Measurements from ENCODE around the gene EEF1G. TPM values are rescaled to one million over a fixed set of nuclear protein-coding genes. Genes with fewer than 3 reads are reported as not detected.

Gene EEF1G
- total and polyA plus RNA-seq, 2 of the 13 experiments (the other 11 are each of a cell fraction or from before 2014, with no cell fraction given), result 1,787 to 2,144 TPM

- TF ChIP-seq KDM3A (CRISPR knock-in tag; IDR thresholded peaks at IDR 0.05; ENCODE audit: low read depth), result no peak
- TF ChIP-seq ZFX (CRISPR knock-in tag; IDR thresholded peaks at IDR 0.05; ENCODE audit: low read depth), result peak; percentile 4
- no peak for TF ChIP-seq BRF2 (CRISPR knock-in tag; IDR thresholded peaks at IDR 0.05)
- TF ChIP-seq KLF9 (CRISPR knock-in tag; IDR thresholded peaks at IDR 0.05; ENCODE audit: low read depth), result no peak
- peak; percentile 29; the same call in 1 of the 2 replicates for TF ChIP-seq TARDBP (CRISPR knock-in tag; IDR thresholded peaks at IDR 0.05)
- TF ChIP-seq ZNF30 (CRISPR knock-in tag; IDR thresholded peaks at IDR 0.05), result no peak
- peak; percentile 23; the same call in 1 of the 2 replicates for TF ChIP-seq MED1 (CRISPR knock-in tag; IDR thresholded peaks at IDR 0.05)
- TF ChIP-seq MTERF4 (CRISPR knock-in tag; IDR thresholded peaks at IDR 0.05), result no peak; the same call in 1 of the 2 replicates
- TF ChIP-seq ZNF296 (CRISPR knock-in tag; conservative IDR thresholded peaks at IDR 0.05), result no peak
- TF ChIP-seq MAZ (IDR thresholded peaks at IDR 0.05; ENCODE audit: borderline replicate concordance, low read depth, low read length), result no peak
- TF ChIP-seq MAZ (CRISPR knock-in tag; IDR thresholded peaks at IDR 0.05; ENCODE audit: low read depth), result no peak
- no peak for TF ChIP-seq ATF7 (IDR thresholded peaks at IDR 0.05)
- no peak for TF ChIP-seq ATF7 (CRISPR knock-in tag; IDR thresholded peaks at IDR 0.05)
- no peak for TF ChIP-seq ZNF33A (CRISPR knock-in tag; IDR thresholded peaks at IDR 0.05; ENCODE audit: borderline replicate concordance)
- no peak for TF ChIP-seq E2F5 (CRISPR knock-in tag; conservative IDR thresholded peaks at IDR 0.05)
- TF ChIP-seq SNAPC2 (CRISPR knock-in tag; IDR thresholded peaks at IDR 0.05), result no peak
- no peak for TF ChIP-seq ATF3 (CRISPR knock-in tag; IDR thresholded peaks at IDR 0.05)
- TF ChIP-seq HOXA7 (CRISPR knock-in tag; IDR thresholded peaks at IDR 0.05), result no peak
- TF ChIP-seq IRF1 (CRISPR knock-in tag; IDR thresholded peaks at IDR 0.05; ENCODE audit: low read depth), result no peak
- TF ChIP-seq ZNF580 (CRISPR knock-in tag; IDR thresholded peaks at IDR 0.05; ENCODE audit: borderline replicate concordance, low read depth), result no peak
- TF ChIP-seq ELF1 (CRISPR knock-in tag; IDR thresholded peaks at IDR 0.05), result no peak
- TF ChIP-seq ZXDC (CRISPR knock-in tag; IDR thresholded peaks at IDR 0.05), result no peak
Measured at GRCh38 chr11:62546244-62546928, 27.3 kb downstream of the EEF1G start, which contains the start of gene AHNAK (continued).

Data from HepG2 (cell line).